Tibial nerve (tissue), 4 donors: ENCODE results near the gene TSEN34.
A peak's percentile ranks its signal among the peaks of the same experiment; 100 is the strongest.

ENCODE experiments used
- EP300 ChIP-seq, 2 donors: sonication (generic); formaldehyde crosslinking; IDR thresholded peaks; one replicate each; pipeline ENCODE4 v1.6.1; 2017; ENCODE audit warnings: antibody characterized with exemption in 2 of 2, mild to moderate bottlenecking in 1 of 2
- POLR2A ChIP-seq, 2 donors: fragments of 450-650 bp; IDR thresholded peaks; one replicate each; pipeline ENCODE4 v1.6.1; 2017; ENCODE audit warnings: antibody characterized with exemption in 2 of 2, mild to moderate bottlenecking in 2 of 2, moderate library complexity in 2 of 2
- TF ChIP-seq, protein P1 (sequence below), 5 experiments: fragments of 200-600 bp in 3 of 5; fragments of 450-650 bp in 2 of 5; sonication (generic) in 3 of 5; IDR thresholded peaks; one replicate each; pipeline ENCODE4 v1.5.1; 2016 to 2019; ENCODE audit warnings: antibody characterized with exemption in 5 of 5, mild to moderate bottlenecking in 3 of 5, moderate library complexity in 2 of 5

DNA sequence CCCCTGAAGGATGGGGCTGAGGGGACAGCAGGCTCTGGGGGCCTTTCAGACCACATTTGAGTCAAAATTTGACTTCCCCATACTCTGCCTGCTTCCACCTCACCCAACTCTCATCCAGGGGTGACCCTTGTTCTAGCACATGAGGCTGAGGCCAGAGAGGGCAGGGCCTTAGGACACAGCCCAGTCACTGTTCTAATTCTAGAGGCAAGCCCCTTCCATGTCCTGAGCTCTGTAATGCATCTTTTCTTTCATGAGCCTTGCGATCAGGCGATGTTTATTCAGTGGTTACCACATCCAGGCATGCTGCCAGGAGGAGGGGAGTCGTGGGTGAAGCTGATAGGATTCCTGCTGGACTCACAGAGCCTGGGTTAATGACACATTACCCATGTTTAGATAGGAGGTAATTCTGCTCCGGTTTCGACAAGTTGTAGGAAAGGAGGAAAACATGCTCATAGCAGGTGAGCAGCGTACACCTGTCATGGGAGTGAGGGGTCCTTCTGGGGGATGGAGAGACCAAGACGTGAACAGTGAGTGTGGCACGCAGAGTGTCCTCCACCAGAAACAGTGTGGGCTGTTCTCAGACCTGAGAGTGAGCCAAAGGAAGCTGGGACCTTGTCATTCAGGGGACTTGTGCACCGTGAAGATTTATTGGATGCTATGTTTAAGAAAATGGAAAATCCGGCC, 18.8 kb downstream of the TSEN34 start:
- TF ChIP-seq, protein P1, sequence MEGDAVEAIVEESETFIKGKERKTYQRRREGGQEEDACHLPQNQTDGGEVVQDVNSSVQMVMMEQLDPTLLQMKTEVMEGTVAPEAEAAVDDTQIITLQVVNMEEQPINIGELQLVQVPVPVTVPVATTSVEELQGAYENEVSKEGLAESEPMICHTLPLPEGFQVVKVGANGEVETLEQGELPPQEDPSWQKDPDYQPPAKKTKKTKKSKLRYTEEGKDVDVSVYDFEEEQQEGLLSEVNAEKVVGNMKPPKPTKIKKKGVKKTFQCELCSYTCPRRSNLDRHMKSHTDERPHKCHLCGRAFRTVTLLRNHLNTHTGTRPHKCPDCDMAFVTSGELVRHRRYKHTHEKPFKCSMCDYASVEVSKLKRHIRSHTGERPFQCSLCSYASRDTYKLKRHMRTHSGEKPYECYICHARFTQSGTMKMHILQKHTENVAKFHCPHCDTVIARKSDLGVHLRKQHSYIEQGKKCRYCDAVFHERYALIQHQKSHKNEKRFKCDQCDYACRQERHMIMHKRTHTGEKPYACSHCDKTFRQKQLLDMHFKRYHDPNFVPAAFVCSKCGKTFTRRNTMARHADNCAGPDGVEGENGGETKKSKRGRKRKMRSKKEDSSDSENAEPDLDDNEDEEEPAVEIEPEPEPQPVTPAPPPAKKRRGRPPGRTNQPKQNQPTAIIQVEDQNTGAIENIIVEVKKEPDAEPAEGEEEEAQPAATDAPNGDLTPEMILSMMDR (IDR thresholded peaks at IDR 0.05), result peak in 1 of 5 experiments; percentile 11
- TF ChIP-seq POLR2A (IDR thresholded peaks at IDR 0.05) (no peak), EP300 (IDR thresholded peaks at IDR 0.05) (peak; percentile 54 to 85)
